HepG2 (cell line): Measurements from ENCODE around the gene CD300A. TPM values are rescaled to one million over a fixed set of nuclear protein-coding genes. Genes with fewer than 3 reads are reported as not detected.
A peak's percentile ranks its signal among the peaks of the same experiment; 100 is the strongest.

Experiments used
- ATAC-seq: fragments of 200-7000 bp; cut with Tn5 transposase; 3 replicates; pipeline ENCODE4 v1.9.1; 2020; ENCODE audit warnings: mild to moderate bottlenecking, moderate library complexity
- BruUV-seq: library from RNA; stranded (reverse); fragments of 400-500 nt; replicated peaks from 2 replicates; lab custom pipeline; 2021; lab: Mats Ljungman, UMichigan
- CTCF ChIA-PET: fragments of 300-600 bp; formaldehyde crosslinking; extraction: SDS; loops from one replicate; lab custom pipeline; 2021; ENCODE audit warnings: low total read pairs, inconsistent platforms, low intra/inter-chr PET ratio; lab: Yijun Ruan, JAX
- POLR2A ChIA-PET: fragments of 350-600 bp; sonication (Branson Sonifier 250); formaldehyde crosslinking; loops from one replicate; lab custom pipeline; 2020; ENCODE audit warnings: antibody characterized with exemption, inconsistent platforms; lab: Yijun Ruan, JAX
- DNase-seq: peaks from one replicate; pipeline ENCODE4 v3.0.0-alpha.2; 2015; ENCODE audit warnings: low spot score
- FAIRE-seq: peaks from 3 replicates; lab custom pipeline; 2011; peaks lifted over from hg19 to GRCh38; lab: Jason Lieb, UNC
- H2AFZ ChIP-seq: one replicate; pipeline ENCODE4 v1.6.1; 2011; ENCODE audit warnings: low read length, inconsistent platforms
- H3K27ac ChIP-seq: fragments of 300-600 bp; 3 replicates; pipeline ENCODE4 v1.8.0; 2011; ENCODE audit warnings: mixed run types, mild to moderate bottlenecking, mixed read lengths, low read length, inconsistent platforms; ENCODE audit not compliant: insufficient read depth; ENCODE audit errors: extremely low read length
- H3K27me3 ChIP-seq, 2 experiments: fragments of 200-600 bp in 1 of 2; 2 replicates in 1 of 2; 3 replicates in 1 of 2; pipeline versions ENCODE4 v1.6.0 to v1.8.0; 2011; ENCODE audit warnings: low read length in 2 of 2, mild to moderate bottlenecking in 2 of 2, moderate library complexity in 2 of 2, inconsistent platforms in 1 of 2; ENCODE audit not compliant: insufficient read depth in 2 of 2, control insufficient read depth in 1 of 2
- H3K36me3 ChIP-seq, 2 experiments: fragments of 200-600 bp in 1 of 2; replicated peaks in 1 of 2; 2 replicates in 1 of 2; 3 replicates in 1 of 2; pipeline versions ENCODE4 v1.5.1 to v1.8.0; 2011; ENCODE audit warnings: low read length in 2 of 2, inconsistent platforms in 1 of 2; ENCODE audit not compliant: insufficient read depth in 2 of 2, control insufficient read depth in 1 of 2
- H3K4me1 ChIP-seq: 2 replicates; pipeline ENCODE4 v1.5.1; 2012; ENCODE audit warnings: low read length, inconsistent platforms; ENCODE audit not compliant: insufficient read depth
- H3K4me2 ChIP-seq: 2 replicates; pipeline ENCODE4 v1.6.0; 2011; ENCODE audit warnings: low read depth, low read length, inconsistent platforms
- H3K4me3 ChIP-seq, 3 experiments: fragments of 200-600 bp in 1 of 3; sonication (generic), shearing (Covaris generic) in 1 of 3; replicated peaks in 1 of 3; 2 replicates each; pipeline ENCODE4 v1.5.1; 2011 to 2016; ENCODE audit warnings: low read length in 3 of 3, inconsistent platforms in 2 of 3, low read depth in 2 of 3, mild to moderate bottlenecking in 2 of 3, control low read depth in 1 of 3, mixed read lengths in 1 of 3; ENCODE audit not compliant: insufficient read depth in 1 of 3
- H3K79me2 ChIP-seq: one replicate; pipeline ENCODE4 v1.6.1; 2011; ENCODE audit warnings: low read length, inconsistent platforms; ENCODE audit not compliant: insufficient read depth
- H3K9ac ChIP-seq: 2 replicates; pipeline ENCODE4 v1.6.0; 2011; ENCODE audit warnings: mild to moderate bottlenecking, low read depth, low read length, inconsistent platforms; ENCODE audit not compliant: insufficient read depth
- H3K9me3 ChIP-seq: 2 replicates; pipeline ENCODE4 v1.5.1; 2012; ENCODE audit warnings: mild to moderate bottlenecking, low read length
- H4K20me1 ChIP-seq: 2 replicates; pipeline ENCODE4 v1.6.0; 2011; ENCODE audit warnings: inconsistent platforms, mild to moderate bottlenecking, low read length, moderate library complexity; ENCODE audit not compliant: insufficient read depth
- ARNTL ChIP-seq: sonication (generic); formaldehyde crosslinking; IDR thresholded peaks from 2 replicates; pipeline ENCODE4 v1.4.0; 2020; ENCODE audit warnings: mild to moderate bottlenecking, missing genetic modification reagents
- MXD1 ChIP-seq: sonication (generic); formaldehyde crosslinking; IDR thresholded peaks from 2 replicates; pipeline ENCODE4 v1.4.0; 2020; ENCODE audit warnings: mild to moderate bottlenecking, missing genetic modification reagents
- NCOA2 ChIP-seq: sonication (generic); formaldehyde crosslinking; IDR thresholded peaks from 2 replicates; pipeline ENCODE4 v1.8.0; 2022; ENCODE audit warnings: inconsistent platforms
- NFIC ChIP-seq: IDR thresholded peaks from 2 replicates; pipeline ENCODE4 v1.6.1; 2012; ENCODE audit warnings: mild to moderate bottlenecking, low read length, inconsistent platforms
- PCBP2 ChIP-seq: fragments of 200-400 bp; formaldehyde crosslinking; optimal IDR thresholded peaks from 2 replicates; pipeline ENCODE3; 2018; ENCODE audit warnings: low read length, low read depth; ENCODE audit not compliant: poor library complexity, severe bottlenecking
- PHF8 ChIP-seq: sonication (generic); formaldehyde crosslinking; IDR thresholded peaks from 2 replicates; pipeline ENCODE4 v1.5.0; 2020; ENCODE audit warnings: missing genetic modification reagents
- RXRB ChIP-seq: IDR thresholded peaks from 2 replicates; pipeline ENCODE4 v1.6.1; 2016; ENCODE audit warnings: borderline replicate concordance, missing genetic modification reagents, missing compliant biosample characterization
- SMAD1 ChIP-seq: sonication (generic); formaldehyde crosslinking; IDR thresholded peaks from 2 replicates; pipeline ENCODE4 v1.4.0; 2020; ENCODE audit warnings: missing genetic modification reagents, low read depth, mild to moderate bottlenecking, borderline replicate concordance
- ZNF142 ChIP-seq: sonication (generic); formaldehyde crosslinking; IDR thresholded peaks from 2 replicates; pipeline ENCODE4 v1.4.0; 2020; ENCODE audit warnings: missing genetic modification reagents
- ZNF430 ChIP-seq: sonication (generic); formaldehyde crosslinking; IDR thresholded peaks from 2 replicates; pipeline ENCODE4 v1.9.0; 2021; ENCODE audit warnings: mild to moderate bottlenecking, missing genetic modification reagents
- ZNF639 ChIP-seq: conservative IDR thresholded peaks from 2 replicates; pipeline ENCODE4 v1.6.1; 2018; ENCODE audit warnings: missing genetic modification reagents
- ZNF782 ChIP-seq: sonication (generic); formaldehyde crosslinking; IDR thresholded peaks from 2 replicates; pipeline ENCODE4 v1.4.0; 2020; ENCODE audit warnings: missing genetic modification reagents, mild to moderate bottlenecking, borderline replicate concordance
- ZNF788 ChIP-seq: sonication (generic); formaldehyde crosslinking; IDR thresholded peaks from 2 replicates; pipeline ENCODE4 v1.5.0; 2020; ENCODE audit warnings: mild to moderate bottlenecking, missing genetic modification reagents, borderline replicate concordance
- WGBS: methylation state at CpG from one replicate; pipeline ENCODE4 v1.1.6; 2017; ENCODE audit warnings: low lambda C conversion rate; 5-methylcytosine and 5-hydroxymethylcytosine counted together
- in situ Hi-C: cut with HindIII; loops from 2 replicates; pipeline ENCODE4 v1.10.0; 2017; ENCODE audit warnings: low pct_unique_long_range_greater_than_20kb; ENCODE audit not compliant: extremely low pct_ligation_motif_present
- intact Hi-C: fragments of 100-400 bp; cut with micrococcal nuclease; formaldehyde crosslinking; loops from one replicate; pipeline ENCODE4 v1.10.0; 2022; ENCODE audit not compliant: unreplicated experiment
- polyA plus RNA-seq, 8 experiments: library from polyadenylated mRNA; depleted of rRNA in 3 of 8; stranded (reverse) in 7 of 8; unstranded in 1 of 8; fragments of >200 nt; fragmentation: Illumina TruSeq in 4 of 8; extraction: Trizol in 4 of 8; gene quantifications; 2 replicates each; pipeline versions ENCODE4 v1.2.1 to v1.2.3, GENCODE V29; 2011 to 2016; ENCODE audit warnings: low read depth in 4 of 8, missing spikeins in 1 of 8, mixed read lengths in 1 of 8; ENCODE audit not compliant: insufficient read depth in 1 of 8
- total RNA-seq, 5 experiments: library from RNA; depleted of rRNA; stranded (reverse); fragments of >200 nt; fragmentation: Illumina TruSeq; extraction: Trizol; gene quantifications; 2 replicates each; pipeline ENCODE4 v1.2.3, GENCODE V29; 2016; ENCODE audit warnings: low read depth in 1 of 5

Gene CD300A
- total and polyA plus RNA-seq, 2 of the 13 experiments (the other 11 are each of a cell fraction or from before 2014, with no cell fraction given) = not detected

- TF ChIP-seq MXD1 (CRISPR knock-in tag) (no peak), SMAD1 (CRISPR knock-in tag) (peak; percentile 39; the same call in 1 of the 2 replicates), ZNF788 (CRISPR knock-in tag) (0 out of 2 replicates have a peak, but pooled peaks have one; percentile 10), ZNF639 (0 out of 2 replicates have a peak, but pooled peaks have one; percentile 17), PHF8 (CRISPR knock-in tag) (peak; percentile 45; the same call in 1 of the 2 replicates), NFIC (no peak)
These were observed 32.9 kb upstream of the CD300A start (continued) for GRCh38 chr17:74433421-74434121.

GRCh38 chr17:74435775-74436359 lies 30.6 kb upstream of the CD300A start:
- Histone ChIP-seq H3K4me2 (peak overlapping the region; percentile 70), H3K9me3 (0 out of 2 replicates have a peak, but pooled peaks cover 5% of the 10 kb centered on the region), H3K4me3 (peak overlapping the region; percentile 0 to 38 (median 3); a peak in 5 of 6 replicates), H2AFZ (no peak overlapping the region), H3K27ac (peak overlapping the region; percentile 65), H3K4me1 (peaks cover 43% of the 10 kb centered on the region), H3K79me2 (peaks cover 74% of the 10 kb centered on the region), H4K20me1 (peaks cover 54% of the 10 kb centered on the region), H3K27me3 (no peaks in the 10 kb centered on the region; a peak in 1 of 5 replicates), H3K9ac (peak overlapping the region; percentile 35), H3K36me3 (peaks cover 15 to 25% of the 10 kb centered on the region in 2 experiments)
- no peak for ATAC-seq
- 25% methylated on average over 5 of the region's 5 CpGs for WGBS
- DNase-seq = no peak
- CTCF ChIA-PET = interaction anchor here (3.2 kb wide), 1 partner anchor 22 kb away, joined by 34 read pairs; no protein-coding TSS in a partner anchor
- no TSS peak for BruUV-seq
- FAIRE-seq = no peak
- intact Hi-C loops = loop anchor here (2.0 kb wide), 1 partner anchor 19 kb away; no protein-coding TSS in a partner anchor
- POLR2A ChIA-PET = interaction anchor here (0.8 to 7.4 kb wide), 10 partner anchors 8 to 301 kb away, joined by 3 to 99 read pairs (median 6); partner anchors contain the start of gene RAB37
- in situ Hi-C loops = loop anchor here (10.0 to 25.0 kb wide), 3 partner anchors 319 to 1149 kb away; no protein-coding TSS in a partner anchor
- TF ChIP-seq RXRB (CRISPR knock-in tag) (peak; percentile 63), NCOA2 (CRISPR knock-in tag) (no peak), ZNF142 (no peak), ZNF782 (no peak), ZNF430 (CRISPR knock-in tag) (no peak), PCBP2 (no peak), ARNTL (CRISPR knock-in tag) (peak; percentile 24; the same call in 1 of the 2 replicates)
